ENCODE data around the gene SDCCAG8.

Gene SDCCAG8

GRCh38 chr1:243216741-243217140 is 39.1 kb upstream of the SDCCAG8 start:
- Histone ChIP-seq H3K9me3 (ENCODE audit: control insufficient read depth, insufficient read depth, low read depth, low read length) (no peaks in the 10 kb centered on the region), H3K4me3 (ENCODE audit: low read depth, low read length) (no peak overlapping the region), H3K4me1 (ENCODE audit: control insufficient read depth, insufficient read depth, low read length) (peaks cover 7% of the 10 kb centered on the region), H3K36me3 (ENCODE audit: control insufficient read depth in 2 of 2, insufficient read depth in 1 of 2, low read length in 2 of 2) (peaks cover 20 to 26% of the 10 kb centered on the region in 2 experiments), H3K27ac (ENCODE audit: extremely low read depth, low read depth, low read length) (no peak overlapping the region)
- ChIA-PET CTCF (interaction anchor here (0.7 to 1.0 kb wide), 2 partner anchors 17 to 38 kb away, joined by 3 to 4 read pairs; partner anchors contain the start of gene CEP170), POLR2A (no interaction called here)
- TF ChIP-seq ZNF366 (tag by site-specific recombination; conservative IDR thresholded peaks at IDR 0.05) (no peak), ZNF223 (tag by site-specific recombination; IDR thresholded peaks at IDR 0.05) (no peak), MZF1 (tag by site-specific recombination; IDR thresholded peaks at IDR 0.05; ENCODE audit: borderline replicate concordance) (no peak), KLF10 (tag by site-specific recombination; IDR thresholded peaks at IDR 0.05) (no peak), ZNF174 (tag by site-specific recombination; IDR thresholded peaks at IDR 0.05) (no peak), ZNF248 (tag by site-specific recombination; IDR thresholded peaks at IDR 0.05) (no peak), ZNF701 (tag by site-specific recombination; IDR thresholded peaks at IDR 0.05) (no peak), ZNF549 (tag by site-specific recombination; IDR thresholded peaks at IDR 0.05) (no peak), ZNF221 (tag by site-specific recombination; IDR thresholded peaks at IDR 0.05; ENCODE audit: borderline replicate concordance) (no peak), ZBTB6 (tag by site-specific recombination; IDR thresholded peaks at IDR 0.05) (no peak), KLF17 (tag by site-specific recombination; IDR thresholded peaks at IDR 0.05) (no peak), FEZF1 (tag by site-specific recombination; IDR thresholded peaks at IDR 0.05) (no peak), ZNF169 (tag by site-specific recombination; IDR thresholded peaks at IDR 0.05) (no peak), ZNF555 (tag by site-specific recombination; conservative IDR thresholded peaks at IDR 0.05) (no peak), ZNF350 (tag by site-specific recombination; IDR thresholded peaks at IDR 0.05) (no peak)
- TF ChIP-seq, protein P1, sequence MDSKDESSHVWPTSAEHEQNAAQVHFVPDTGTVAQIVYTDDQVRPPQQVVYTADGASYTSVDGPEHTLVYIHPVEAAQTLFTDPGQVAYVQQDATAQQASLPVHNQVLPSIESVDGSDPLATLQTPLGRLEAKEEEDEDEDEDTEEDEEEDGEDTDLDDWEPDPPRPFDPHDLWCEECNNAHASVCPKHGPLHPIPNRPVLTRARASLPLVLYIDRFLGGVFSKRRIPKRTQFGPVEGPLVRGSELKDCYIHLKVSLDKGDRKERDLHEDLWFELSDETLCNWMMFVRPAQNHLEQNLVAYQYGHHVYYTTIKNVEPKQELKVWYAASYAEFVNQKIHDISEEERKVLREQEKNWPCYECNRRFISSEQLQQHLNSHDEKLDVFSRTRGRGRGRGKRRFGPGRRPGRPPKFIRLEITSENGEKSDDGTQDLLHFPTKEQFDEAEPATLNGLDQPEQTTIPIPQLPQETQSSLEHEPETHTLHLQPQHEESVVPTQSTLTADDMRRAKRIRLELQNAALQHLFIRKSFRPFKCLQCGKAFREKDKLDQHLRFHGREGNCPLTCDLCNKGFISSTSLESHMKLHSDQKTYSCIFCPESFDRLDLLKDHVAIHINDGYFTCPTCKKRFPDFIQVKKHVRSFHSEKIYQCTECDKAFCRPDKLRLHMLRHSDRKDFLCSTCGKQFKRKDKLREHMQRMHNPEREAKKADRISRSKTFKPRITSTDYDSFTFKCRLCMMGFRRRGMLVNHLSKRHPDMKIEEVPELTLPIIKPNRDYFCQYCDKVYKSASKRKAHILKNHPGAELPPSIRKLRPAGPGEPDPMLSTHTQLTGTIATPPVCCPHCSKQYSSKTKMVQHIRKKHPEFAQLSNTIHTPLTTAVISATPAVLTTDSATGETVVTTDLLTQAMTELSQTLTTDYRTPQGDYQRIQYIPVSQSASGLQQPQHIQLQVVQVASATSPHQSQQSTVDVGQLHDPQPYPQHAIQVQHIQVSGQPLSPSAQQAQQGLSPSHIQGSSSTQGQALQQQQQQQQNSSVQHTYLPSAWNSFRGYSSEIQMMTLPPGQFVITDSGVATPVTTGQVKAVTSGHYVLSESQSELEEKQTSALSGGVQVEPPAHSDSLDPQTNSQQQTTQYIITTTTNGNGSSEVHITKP (tag by site-specific recombination; IDR thresholded peaks at IDR 0.05) = no peak
- TF ChIP-seq, protein P2, sequence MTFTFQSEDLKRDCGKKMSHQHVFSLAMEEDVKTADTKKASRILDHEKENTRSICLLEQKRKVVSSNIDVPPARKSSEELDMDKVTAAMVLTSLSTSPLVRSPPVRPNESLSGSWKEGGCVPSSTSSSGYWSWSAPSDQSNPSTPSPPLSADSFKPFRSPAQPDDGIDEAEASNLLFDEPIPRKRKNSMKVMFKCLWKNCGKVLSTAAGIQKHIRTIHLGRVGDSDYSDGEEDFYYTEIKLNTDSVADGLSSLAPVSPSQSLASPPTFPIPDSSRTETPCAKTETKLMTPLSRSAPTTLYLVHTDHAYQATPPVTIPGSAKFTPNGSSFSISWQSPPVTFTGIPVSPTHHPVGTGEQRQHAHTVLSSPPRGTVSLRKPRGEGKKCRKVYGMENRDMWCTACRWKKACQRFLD (tag by site-specific recombination; IDR thresholded peaks at IDR 0.05) = no peak
- TF ChIP-seq, protein P3, sequence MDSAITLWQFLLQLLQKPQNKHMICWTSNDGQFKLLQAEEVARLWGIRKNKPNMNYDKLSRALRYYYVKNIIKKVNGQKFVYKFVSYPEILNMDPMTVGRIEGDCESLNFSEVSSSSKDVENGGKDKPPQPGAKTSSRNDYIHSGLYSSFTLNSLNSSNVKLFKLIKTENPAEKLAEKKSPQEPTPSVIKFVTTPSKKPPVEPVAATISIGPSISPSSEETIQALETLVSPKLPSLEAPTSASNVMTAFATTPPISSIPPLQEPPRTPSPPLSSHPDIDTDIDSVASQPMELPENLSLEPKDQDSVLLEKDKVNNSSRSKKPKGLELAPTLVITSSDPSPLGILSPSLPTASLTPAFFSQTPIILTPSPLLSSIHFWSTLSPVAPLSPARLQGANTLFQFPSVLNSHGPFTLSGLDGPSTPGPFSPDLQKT (IDR thresholded peaks at IDR 0.05; ENCODE audit: borderline replicate concordance, low read depth, low read length) = no peak

GRCh38 chr1:243217349-243217748 is 38.5 kb upstream of the SDCCAG8 start:
- POLR2A ChIA-PET = no interaction called here

More at GRCh38 chr1:243217349-243217748, 38.5 kb upstream of the SDCCAG8 start:
- Histone ChIP-seq H3K9me3 (ENCODE audit: control insufficient read depth, insufficient read depth, low read depth, low read length) (no peaks in the 10 kb centered on the region), H3K27ac (ENCODE audit: extremely low read depth, low read depth, low read length) (no peak overlapping the region), H3K36me3 (ENCODE audit: control insufficient read depth in 2 of 2, insufficient read depth in 1 of 2, low read length in 2 of 2) (peaks cover 23 to 31% of the 10 kb centered on the region in 2 experiments), H3K4me3 (ENCODE audit: low read depth, low read length) (no peak overlapping the region), H3K4me1 (ENCODE audit: control insufficient read depth, insufficient read depth, low read length) (peaks cover 7% of the 10 kb centered on the region)
- CTCF ChIA-PET = no interaction called here
- no peak for TF ChIP-seq KLF7 (tag by site-specific recombination; IDR thresholded peaks at IDR 0.05; ENCODE audit: borderline replicate concordance)
- TF ChIP-seq SCRT2 (tag by site-specific recombination; IDR thresholded peaks at IDR 0.05) = peak; percentile 51

Measured in HEK293 (cell line).